ENCODE data around the gene CELSR1. TPM values are rescaled to one million over a fixed set of nuclear protein-coding genes. Genes with fewer than 3 reads are reported as not detected.

CELSR1 gene
- total and polyA plus RNA-seq, 2 of the 13 experiments (the other 11 are each of a cell fraction or from before 2014, with no cell fraction given) = 0.78 to 1.8 TPM

- no peak for TF ChIP-seq ZNF574 (CRISPR knock-in tag; IDR thresholded peaks at IDR 0.05)
- TF ChIP-seq ZNF710 (CRISPR knock-in tag; IDR thresholded peaks at IDR 0.05; ENCODE audit: borderline replicate concordance) = peak; percentile 53; the same call in 1 of the 2 replicates
- no peak for TF ChIP-seq ZKSCAN1 (IDR thresholded peaks at IDR 0.05; ENCODE audit: low read length)
- 0 out of 2 replicates have a peak, but pooled peaks have one; percentile 25 for TF ChIP-seq NFKBIZ (CRISPR knock-in tag; IDR thresholded peaks at IDR 0.05)
- no peak for TF ChIP-seq MYC (CRISPR knock-in tag; IDR thresholded peaks at IDR 0.05; ENCODE audit: borderline replicate concordance)
- TF ChIP-seq ZGPAT (CRISPR knock-in tag; IDR thresholded peaks at IDR 0.05) = 0 out of 2 replicates have a peak, but pooled peaks have one; percentile 16
- TF ChIP-seq ETS1 (CRISPR knock-in tag; IDR thresholded peaks at IDR 0.05) = no peak
- TF ChIP-seq RERE (CRISPR knock-in tag; IDR thresholded peaks at IDR 0.05; ENCODE audit: low read depth) = peak; percentile 80; the same call in 1 of the 2 replicates
- TF ChIP-seq AGO2 (optimal IDR thresholded peaks at IDR 0.05; ENCODE audit: low read depth, low read length) = no peak
- no peak for TF ChIP-seq CERS6 (CRISPR knock-in tag; IDR thresholded peaks at IDR 0.05)
- 0 out of 2 replicates have a peak, but pooled peaks have one; percentile 5 for TF ChIP-seq SMC3 (IDR thresholded peaks at IDR 0.05; ENCODE audit: low read length)
- TF ChIP-seq ZNF350 (CRISPR knock-in tag; IDR thresholded peaks at IDR 0.05; ENCODE audit: borderline replicate concordance, low read depth) = peak; percentile 40; the same call in 1 of the 2 replicates
- peak; percentile 85 for TF ChIP-seq RFX5 (IDR thresholded peaks at IDR 0.05; ENCODE audit: low read depth, low read length)
- TF ChIP-seq CBFB (CRISPR knock-in tag; IDR thresholded peaks at IDR 0.05) = no peak
- no peak for TF ChIP-seq SNAPC5 (CRISPR knock-in tag; IDR thresholded peaks at IDR 0.05; ENCODE audit: borderline replicate concordance)
Measured at GRCh38 chr22:46528121-46528610, 9.3 kb downstream of the CELSR1 start (continued).
